SH-SY5Y (cell line): Measurements from ENCODE around the gene DGCR8.

Experiments
- GATA2 ChIP-seq: IDR thresholded peaks from 2 replicates; pipeline ENCODE4 v1.6.1; 2011; ENCODE audit warnings: mild to moderate bottlenecking, low read depth, low read length
- GATA3 ChIP-seq: IDR thresholded peaks from 2 replicates; pipeline ENCODE4 v1.6.1; 2011; ENCODE audit warnings: low read depth, mild to moderate bottlenecking, low read length, moderate library complexity

DNA sequence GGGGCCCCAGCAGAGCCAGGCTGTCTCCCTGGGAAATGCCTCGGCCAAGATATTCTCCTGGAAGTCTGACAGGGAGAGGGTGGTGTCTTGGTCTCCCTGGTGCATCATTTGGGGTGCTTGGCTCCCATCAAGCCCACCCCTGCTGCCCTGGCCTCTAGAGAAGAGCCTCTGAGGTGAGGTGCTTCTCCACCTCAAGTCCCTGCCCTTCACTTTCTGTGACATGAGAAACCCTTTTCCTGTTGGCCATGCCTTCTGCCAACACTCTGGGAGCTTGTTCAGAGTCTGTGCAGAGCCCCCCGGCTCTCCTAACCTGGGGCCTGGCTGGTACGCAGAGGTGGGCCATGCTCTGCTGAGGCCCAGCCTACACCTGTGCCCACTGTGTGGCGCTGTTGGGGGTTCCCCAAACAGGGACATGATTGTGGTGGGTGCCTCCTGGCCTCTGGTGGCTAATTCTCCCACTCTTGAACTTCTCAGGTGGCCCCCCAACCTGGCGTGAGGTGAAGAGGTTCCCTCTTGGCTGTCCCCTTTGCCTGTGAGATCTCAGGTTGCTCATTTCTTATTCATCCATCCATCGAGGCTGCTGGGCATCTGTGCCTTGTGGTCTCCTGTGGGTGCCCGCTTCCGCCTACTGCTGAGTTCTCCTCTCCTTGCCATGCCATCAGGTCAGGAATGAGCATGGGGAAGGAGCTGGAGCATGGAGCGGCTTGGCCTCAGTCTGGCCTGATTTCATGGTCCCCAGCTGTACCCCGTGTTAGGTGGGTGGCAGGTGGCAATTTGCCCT lies 19.2 kb upstream of the DGCR8 start:
- TF ChIP-seq GATA2 = no peak
- TF ChIP-seq GATA3 = no peak
